Activated naive CD4-positive, alpha-beta T cell treated with anti-CD3 and anti-CD28 coated beads, Interleukin-2, amount 50 U/mL, for 24 hours (primary cell): ENCODE measurements around the gene EIF4E3.

Experiments
- H3K27ac Mint-ChIP-seq: one replicate; pipeline ENCODE4 v1.8.0; 2021; ENCODE audit warnings: mild to moderate bottlenecking, mixed read lengths
- H3K27me3 Mint-ChIP-seq: one replicate; pipeline ENCODE4 v1.8.0; 2021; ENCODE audit warnings: mixed read lengths
- H3K36me3 Mint-ChIP-seq: one replicate; pipeline ENCODE4 v1.8.0; 2021; ENCODE audit warnings: mixed read lengths
- H3K4me1 Mint-ChIP-seq: one replicate; pipeline ENCODE4 v1.8.0; 2021; ENCODE audit warnings: mixed read lengths
- H3K4me3 Mint-ChIP-seq: one replicate; pipeline ENCODE4 v1.8.0; 2021; ENCODE audit warnings: mild to moderate bottlenecking, mixed read lengths
- H3K9me3 Mint-ChIP-seq: one replicate; pipeline ENCODE4 v1.8.0; 2021; ENCODE audit warnings: mixed read lengths

The EIF4E3 gene

DNA sequence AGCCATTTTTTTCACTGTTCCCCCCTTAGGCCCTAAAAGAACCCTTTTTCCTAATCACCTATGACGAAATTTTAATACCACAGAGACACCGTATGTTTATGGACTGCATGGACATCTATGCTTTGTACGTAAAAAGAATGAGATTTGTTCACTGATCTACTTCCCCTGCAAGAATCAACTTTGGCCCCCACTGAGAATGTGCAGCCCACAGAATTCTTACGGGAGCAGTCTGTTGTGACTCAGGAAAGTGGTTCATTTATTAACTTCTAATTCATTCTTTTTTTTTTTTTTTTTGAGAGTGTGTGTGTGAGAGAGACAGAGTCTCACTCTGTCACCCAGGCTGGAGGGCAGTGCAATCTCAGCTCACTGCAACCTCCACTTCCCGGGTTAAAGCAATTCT is 17.6 kb downstream of the EIF4E3 start:
- peaks cover 4% of the 10 kb centered on the region for H3K36me3 Mint-ChIP-seq

DNA sequence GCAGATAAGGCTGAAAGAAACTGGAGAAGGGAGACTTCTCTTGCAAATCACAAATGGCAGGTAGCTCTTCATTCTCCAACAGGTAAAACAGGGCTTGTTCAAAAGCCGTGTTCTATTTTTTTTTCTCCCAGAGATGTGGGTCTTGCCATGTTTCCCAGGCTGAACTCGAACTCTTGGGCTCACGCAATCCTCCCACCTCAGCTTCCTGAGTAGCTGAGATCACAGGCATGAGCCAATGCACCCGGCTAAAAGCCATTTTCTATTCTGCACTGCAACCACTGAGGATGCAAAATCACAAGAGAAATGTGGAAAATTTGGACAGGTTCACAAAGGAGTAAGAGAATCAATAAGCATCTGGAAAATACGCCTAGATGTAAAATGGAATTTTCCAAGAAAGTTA is 19.5 kb downstream of the EIF4E3 start:
- H3K4me3 Mint-ChIP-seq = no peak overlapping the region
- H3K36me3 Mint-ChIP-seq = peaks cover 4% of the 10 kb centered on the region
- H3K9me3 Mint-ChIP-seq = no peaks in the 10 kb centered on the region
- peak overlapping the region; percentile 35 for H3K27ac Mint-ChIP-seq
- no peaks in the 10 kb centered on the region for H3K27me3 Mint-ChIP-seq
- H3K4me1 Mint-ChIP-seq = peaks cover 78% of the 10 kb centered on the region

More for the DNA sequence above, 17.6 kb downstream of the EIF4E3 start:
- Mint-ChIP-seq H3K27me3 (no peaks in the 10 kb centered on the region), H3K4me3 (no peak overlapping the region), H3K9me3 (no peaks in the 10 kb centered on the region), H3K4me1 (peaks cover 77% of the 10 kb centered on the region), H3K27ac (no peak overlapping the region)

DNA sequence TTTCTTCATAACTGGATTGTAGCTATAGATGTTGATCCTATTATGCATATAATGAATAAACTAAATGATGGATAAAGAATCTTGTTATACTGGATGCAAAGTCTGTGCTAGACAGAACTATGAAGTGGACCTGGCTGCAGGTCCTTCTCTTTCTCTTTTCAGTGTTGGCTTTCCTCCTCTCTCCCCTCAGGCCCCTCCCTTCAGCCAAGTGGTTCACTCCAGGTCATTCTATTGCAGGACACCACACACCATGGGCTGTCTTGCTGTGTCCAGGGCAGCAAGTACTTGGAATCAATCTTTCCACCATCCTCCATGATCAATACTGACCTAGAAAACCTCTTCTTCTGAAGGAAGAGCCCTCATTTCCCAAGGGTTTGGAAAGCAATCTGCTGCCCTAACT is 20.3 kb downstream of the EIF4E3 start:
- no peak overlapping the region for H3K27ac Mint-ChIP-seq
- H3K27me3 Mint-ChIP-seq = no peaks in the 10 kb centered on the region
- H3K36me3 Mint-ChIP-seq = peaks cover 4% of the 10 kb centered on the region
- H3K9me3 Mint-ChIP-seq = no peaks in the 10 kb centered on the region
- H3K4me3 Mint-ChIP-seq = no peak overlapping the region
- peaks cover 72% of the 10 kb centered on the region for H3K4me1 Mint-ChIP-seq

DNA sequence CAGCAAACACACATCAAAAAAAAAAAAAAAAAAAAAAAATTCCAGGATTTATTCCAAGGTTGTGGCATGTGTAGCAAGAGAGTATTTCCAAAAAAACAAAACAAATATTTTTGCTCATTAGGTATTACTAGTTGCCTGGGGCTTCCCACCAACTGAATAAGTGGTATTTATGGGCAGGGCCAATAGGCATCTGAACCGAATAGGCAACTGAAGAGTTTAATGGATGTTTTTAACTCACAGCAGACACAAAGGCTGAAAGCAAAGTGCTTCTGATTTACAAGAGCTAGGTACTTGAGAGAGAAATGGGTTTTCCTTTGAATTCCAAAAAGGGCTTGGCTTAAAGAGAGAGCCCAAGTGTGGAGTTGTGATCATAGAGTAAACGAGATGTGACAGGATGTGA is 21.4 kb downstream of the EIF4E3 start:
- Mint-ChIP-seq H3K27me3 (no peaks in the 10 kb centered on the region), H3K36me3 (peaks cover 6% of the 10 kb centered on the region), H3K4me1 (peaks cover 68% of the 10 kb centered on the region), H3K27ac (peak overlapping the region; percentile 60), H3K4me3 (no peak overlapping the region), H3K9me3 (no peaks in the 10 kb centered on the region)

DNA sequence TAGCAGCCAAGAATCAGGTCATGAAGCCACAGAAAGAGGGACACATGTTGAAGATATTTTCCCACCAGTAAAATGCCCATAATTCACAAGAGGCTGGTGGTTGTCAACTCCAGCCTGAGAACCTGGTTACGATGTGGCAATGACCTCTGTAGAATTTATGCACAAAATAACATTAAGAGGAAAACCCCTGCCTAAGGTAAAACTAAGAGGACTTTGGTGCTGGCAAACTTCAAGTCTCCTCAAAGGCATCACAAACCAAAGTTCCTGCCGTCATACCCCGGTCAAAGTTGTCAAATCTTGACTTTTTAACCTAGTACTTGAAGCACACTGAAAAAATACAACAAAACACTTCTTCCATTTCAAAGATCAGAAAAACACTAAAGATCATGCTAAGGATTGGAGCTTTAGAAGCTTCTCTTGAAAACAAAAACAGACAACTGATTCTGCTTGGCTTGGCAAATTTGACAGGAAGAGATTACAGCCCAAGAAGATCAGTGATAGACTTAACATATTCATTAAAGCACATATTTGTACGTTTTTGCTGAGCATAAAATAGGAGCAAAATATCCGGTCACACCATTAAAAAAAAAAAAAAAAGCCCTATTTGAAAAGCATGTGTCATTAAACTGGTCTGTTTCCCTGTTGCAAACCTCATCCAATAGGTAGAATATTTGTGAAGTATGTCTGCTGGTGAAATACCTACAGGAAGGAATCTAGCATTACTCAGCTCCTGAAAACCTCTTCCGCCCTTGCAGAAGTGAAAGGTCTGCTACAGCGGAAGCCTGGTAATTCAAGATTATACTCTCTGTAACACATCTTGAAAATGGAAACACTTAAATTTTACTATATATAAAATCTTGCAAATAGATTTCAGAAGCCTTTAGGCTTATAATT is 22.8 kb downstream of the EIF4E3 start:
- peak overlapping the region; percentile 83 for H3K4me3 Mint-ChIP-seq
- H3K36me3 Mint-ChIP-seq = peaks cover 14% of the 10 kb centered on the region
- peak overlapping the region; percentile 97 for H3K27ac Mint-ChIP-seq
- H3K4me1 Mint-ChIP-seq = peaks cover 66% of the 10 kb centered on the region
- H3K27me3 Mint-ChIP-seq = no peaks in the 10 kb centered on the region
- H3K9me3 Mint-ChIP-seq = no peaks in the 10 kb centered on the region

DNA sequence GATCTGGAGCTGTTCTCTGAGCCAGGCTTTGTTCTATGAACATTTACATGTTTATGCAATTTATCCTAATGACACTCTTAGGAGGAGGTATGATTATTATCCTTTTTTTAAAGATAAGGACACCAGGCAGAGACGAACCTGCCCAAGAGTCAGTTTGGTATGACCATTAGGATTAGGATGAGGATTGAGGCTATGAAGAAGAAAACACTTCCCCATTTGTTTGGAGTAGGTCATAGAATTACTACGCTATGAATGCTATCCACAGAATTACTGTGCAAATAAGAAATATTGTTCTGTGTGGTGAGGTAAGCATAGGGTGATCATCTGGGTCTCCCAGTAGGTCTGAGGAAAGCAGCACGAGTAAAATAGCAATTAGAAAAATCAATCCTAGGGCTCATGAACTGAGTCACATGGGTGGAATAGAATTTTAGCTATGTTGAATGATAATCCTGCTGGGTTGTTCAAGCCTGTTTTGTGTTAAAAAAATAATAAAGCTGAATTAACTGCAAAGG is 23.9 kb downstream of the EIF4E3 start:
- peak overlapping the region; percentile 38 for H3K27ac Mint-ChIP-seq
- no peaks in the 10 kb centered on the region for H3K9me3 Mint-ChIP-seq
- H3K27me3 Mint-ChIP-seq = no peaks in the 10 kb centered on the region
- peak overlapping the region; percentile 30 for H3K4me3 Mint-ChIP-seq
- peaks cover 59% of the 10 kb centered on the region for H3K4me1 Mint-ChIP-seq
- H3K36me3 Mint-ChIP-seq = peaks cover 14% of the 10 kb centered on the region

DNA sequence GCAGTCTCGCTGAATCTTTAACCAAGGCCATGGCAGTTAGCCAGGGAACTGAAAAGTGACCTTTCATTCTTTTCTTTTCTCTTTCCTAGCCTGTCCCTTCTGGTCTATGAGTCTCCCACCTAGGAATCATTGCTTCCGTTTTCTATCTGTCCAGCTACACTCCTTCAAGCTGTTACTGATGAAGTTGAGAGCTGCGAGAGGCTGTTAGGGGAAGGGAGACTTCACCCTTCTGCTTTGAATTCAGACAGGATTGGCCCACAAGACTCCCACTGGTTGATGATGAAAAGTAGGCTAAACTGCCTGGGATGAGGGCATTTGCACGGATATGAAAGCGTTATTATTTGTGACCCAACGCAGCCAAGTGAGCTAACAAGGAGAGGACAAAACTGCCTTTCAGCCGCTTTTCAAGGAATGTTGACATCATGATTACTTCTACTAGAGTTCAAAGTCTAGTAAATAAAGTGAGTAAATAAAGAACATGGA is 30.2 kb downstream of the EIF4E3 start:
- Mint-ChIP-seq H3K9me3 (no peaks in the 10 kb centered on the region), H3K27me3 (no peaks in the 10 kb centered on the region), H3K36me3 (peaks cover 14% of the 10 kb centered on the region), H3K27ac (no peak overlapping the region), H3K4me1 (peaks cover 6% of the 10 kb centered on the region), H3K4me3 (no peak overlapping the region)

DNA sequence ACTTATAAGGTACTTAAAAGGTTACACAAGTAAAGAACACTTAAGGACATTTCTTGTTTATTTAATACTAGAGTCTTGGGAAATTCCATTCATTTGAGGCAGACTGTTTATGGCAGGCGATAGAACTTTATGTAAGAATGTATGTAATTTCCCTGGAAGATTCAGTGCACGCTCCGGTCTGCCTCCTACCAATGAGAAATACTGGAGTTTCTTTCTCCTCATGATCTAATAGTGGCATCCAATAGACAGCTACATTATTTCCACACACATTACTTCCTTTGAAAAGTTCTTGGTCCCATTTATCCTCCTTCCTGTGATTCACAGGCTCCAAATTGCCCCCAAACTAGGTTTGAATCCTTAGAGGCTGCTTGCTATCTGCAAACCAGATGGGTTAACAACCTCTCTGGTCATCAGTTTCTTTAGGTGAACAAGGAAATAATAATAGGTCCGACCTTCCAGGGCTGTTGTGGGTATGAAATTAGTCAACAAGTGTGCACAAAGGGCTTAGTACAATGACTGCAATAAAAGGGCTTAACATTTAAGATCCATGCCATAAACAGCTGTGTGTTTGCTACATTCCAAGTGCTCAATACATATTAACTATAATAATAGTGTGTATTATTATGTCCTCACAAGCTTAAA is 30.7 kb downstream of the EIF4E3 start:
- H3K27ac Mint-ChIP-seq = no peak overlapping the region
- H3K27me3 Mint-ChIP-seq = no peaks in the 10 kb centered on the region

DNA sequence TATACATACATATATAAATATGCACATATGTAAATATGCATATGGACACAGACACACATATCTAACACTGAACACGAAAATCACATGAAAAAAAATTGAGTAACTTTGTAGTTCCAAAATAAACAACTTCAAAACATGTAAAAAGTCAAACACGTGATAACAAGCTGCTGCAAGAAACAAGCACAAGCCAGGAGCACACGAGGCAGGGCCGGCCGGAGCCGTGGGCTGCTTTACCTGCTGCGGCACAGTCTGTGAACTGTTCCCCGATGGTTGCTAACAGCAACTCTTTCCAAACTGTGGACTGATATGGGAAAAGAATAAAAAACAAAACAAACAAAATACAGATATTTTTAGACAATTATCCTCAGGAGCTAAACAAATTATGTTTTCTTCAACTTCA is 31.6 kb downstream of the EIF4E3 start:
- H3K27me3 Mint-ChIP-seq = no peaks in the 10 kb centered on the region
- peaks cover 18% of the 10 kb centered on the region for H3K36me3 Mint-ChIP-seq
- H3K27ac Mint-ChIP-seq = no peak overlapping the region
- no peaks in the 10 kb centered on the region for H3K9me3 Mint-ChIP-seq
- H3K4me3 Mint-ChIP-seq = no peak overlapping the region
- H3K4me1 Mint-ChIP-seq = no peaks in the 10 kb centered on the region

More for the DNA sequence above, 30.7 kb downstream of the EIF4E3 start:
- peaks cover 15% of the 10 kb centered on the region for H3K36me3 Mint-ChIP-seq
- H3K9me3 Mint-ChIP-seq = no peaks in the 10 kb centered on the region
- no peak overlapping the region for H3K4me3 Mint-ChIP-seq
- peaks cover 3% of the 10 kb centered on the region for H3K4me1 Mint-ChIP-seq

DNA sequence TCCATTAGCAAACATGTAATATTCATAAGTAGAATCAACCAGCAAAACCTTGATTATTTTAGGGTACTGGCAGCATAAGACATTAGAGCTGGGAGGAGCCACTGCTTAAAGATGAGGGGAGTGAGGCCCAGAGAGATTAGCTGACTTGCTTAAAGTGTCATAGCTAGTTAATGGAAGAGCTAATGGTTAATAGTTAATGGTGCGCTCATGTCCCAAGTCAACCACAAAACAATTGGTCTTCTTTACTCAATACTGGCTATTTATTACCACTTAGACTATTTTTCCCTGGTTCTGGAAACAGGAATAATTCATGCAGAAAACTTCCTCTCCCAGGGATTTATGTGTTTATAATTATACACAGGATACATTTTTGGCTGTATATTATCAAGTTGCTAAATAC is 33.1 kb downstream of the EIF4E3 start:
- Mint-ChIP-seq H3K36me3 (peaks cover 10% of the 10 kb centered on the region), H3K9me3 (no peaks in the 10 kb centered on the region), H3K4me3 (no peak overlapping the region), H3K27me3 (no peaks in the 10 kb centered on the region), H3K27ac (no peak overlapping the region), H3K4me1 (no peaks in the 10 kb centered on the region)

DNA sequence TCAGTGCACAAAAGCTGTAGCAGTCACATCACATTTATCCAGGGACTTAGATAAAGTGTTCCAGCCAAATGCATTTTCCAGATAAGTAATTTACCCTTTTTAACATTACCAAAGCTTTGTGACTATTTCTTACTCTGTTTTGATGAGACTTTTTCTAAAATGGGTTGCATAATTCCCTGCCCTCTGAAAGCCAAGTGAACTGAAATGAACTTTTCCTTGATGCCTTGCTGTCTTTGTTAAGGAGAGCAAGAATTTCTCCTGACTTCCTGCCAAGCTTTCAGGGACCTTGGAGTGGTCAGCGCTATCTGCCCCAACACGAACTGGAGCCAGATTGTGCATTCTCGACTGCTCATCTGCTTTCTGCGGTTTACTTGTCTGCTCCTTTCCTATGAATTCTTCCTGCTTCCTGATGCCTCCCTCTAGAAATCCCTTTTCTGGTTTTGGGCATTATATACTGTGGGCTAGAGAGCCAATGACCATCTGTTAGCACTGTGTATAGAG is 34.8 kb downstream of the EIF4E3 start:
- no peaks in the 10 kb centered on the region for H3K27me3 Mint-ChIP-seq
- H3K36me3 Mint-ChIP-seq = peaks cover 10% of the 10 kb centered on the region

DNA sequence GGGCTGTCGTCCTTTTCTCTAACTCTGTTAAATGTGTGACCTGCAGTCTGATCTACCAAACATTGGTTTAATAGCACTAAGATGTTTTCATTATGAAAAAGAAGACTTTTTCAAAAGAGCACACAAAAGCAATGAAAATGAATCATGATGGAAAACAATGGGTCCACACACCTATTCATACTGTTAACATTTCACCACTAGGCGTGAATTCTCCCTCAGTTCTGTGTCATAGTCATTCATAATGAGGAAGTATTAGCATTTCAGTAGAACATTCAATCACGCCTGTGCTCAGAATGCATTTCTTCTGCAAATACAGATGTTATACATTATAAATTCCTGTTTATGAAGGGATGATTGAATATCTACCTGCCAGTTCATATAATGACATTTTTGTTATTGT is 35.9 kb downstream of the EIF4E3 start:
- Mint-ChIP-seq H3K4me3 (no peak overlapping the region), H3K36me3 (peaks cover 12% of the 10 kb centered on the region), H3K4me1 (no peaks in the 10 kb centered on the region), H3K9me3 (no peaks in the 10 kb centered on the region), H3K27ac (no peak overlapping the region), H3K27me3 (no peaks in the 10 kb centered on the region)

More for the DNA sequence above, 34.8 kb downstream of the EIF4E3 start:
- Mint-ChIP-seq H3K27ac (no peak overlapping the region), H3K4me1 (no peaks in the 10 kb centered on the region), H3K4me3 (no peak overlapping the region), H3K9me3 (no peaks in the 10 kb centered on the region)

DNA sequence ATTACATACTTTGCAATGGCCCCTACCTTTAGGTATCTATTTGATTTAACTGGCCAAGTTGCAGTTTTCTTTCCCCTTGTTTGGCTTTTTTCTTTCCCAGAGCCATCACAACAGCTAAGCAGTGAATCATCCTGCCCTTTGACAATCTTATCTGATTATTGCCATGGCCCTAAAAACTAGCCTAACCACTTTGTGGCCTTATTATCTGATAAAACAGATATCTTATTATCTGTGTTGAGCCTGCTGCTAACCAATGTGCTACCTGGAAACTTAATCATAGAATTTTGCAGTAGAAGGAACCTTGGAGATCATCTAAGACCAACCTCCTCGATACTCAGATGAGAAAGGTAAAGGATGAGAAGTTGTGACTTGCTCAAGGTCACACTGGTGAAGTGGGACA is 37.1 kb downstream of the EIF4E3 start:
- no peak overlapping the region for H3K27ac Mint-ChIP-seq
- H3K9me3 Mint-ChIP-seq = no peaks in the 10 kb centered on the region
- H3K4me1 Mint-ChIP-seq = no peaks in the 10 kb centered on the region
- peaks cover 12% of the 10 kb centered on the region for H3K36me3 Mint-ChIP-seq
- no peak overlapping the region for H3K4me3 Mint-ChIP-seq
- no peaks in the 10 kb centered on the region for H3K27me3 Mint-ChIP-seq

DNA sequence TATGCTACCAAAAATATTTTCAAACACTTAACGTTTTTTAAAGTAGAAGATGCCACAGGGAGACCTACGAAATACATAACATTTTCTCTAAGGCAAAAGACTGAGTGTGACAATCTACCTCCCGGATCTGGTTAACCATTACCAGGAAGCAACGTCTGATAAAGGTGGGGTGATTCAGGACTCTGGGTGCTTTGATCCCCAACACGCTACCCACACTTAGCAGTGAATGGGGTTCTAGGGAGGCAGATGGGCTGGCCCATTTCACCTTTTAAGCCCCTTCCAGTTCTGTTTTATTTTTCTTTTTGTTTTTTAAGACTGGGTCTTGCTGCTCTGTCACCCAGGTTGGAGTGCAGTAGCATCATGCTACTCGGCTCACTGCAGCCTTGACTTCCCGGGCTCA is 39.5 kb downstream of the EIF4E3 start:
- no peaks in the 10 kb centered on the region for H3K9me3 Mint-ChIP-seq
- H3K4me3 Mint-ChIP-seq = no peak overlapping the region

DNA sequence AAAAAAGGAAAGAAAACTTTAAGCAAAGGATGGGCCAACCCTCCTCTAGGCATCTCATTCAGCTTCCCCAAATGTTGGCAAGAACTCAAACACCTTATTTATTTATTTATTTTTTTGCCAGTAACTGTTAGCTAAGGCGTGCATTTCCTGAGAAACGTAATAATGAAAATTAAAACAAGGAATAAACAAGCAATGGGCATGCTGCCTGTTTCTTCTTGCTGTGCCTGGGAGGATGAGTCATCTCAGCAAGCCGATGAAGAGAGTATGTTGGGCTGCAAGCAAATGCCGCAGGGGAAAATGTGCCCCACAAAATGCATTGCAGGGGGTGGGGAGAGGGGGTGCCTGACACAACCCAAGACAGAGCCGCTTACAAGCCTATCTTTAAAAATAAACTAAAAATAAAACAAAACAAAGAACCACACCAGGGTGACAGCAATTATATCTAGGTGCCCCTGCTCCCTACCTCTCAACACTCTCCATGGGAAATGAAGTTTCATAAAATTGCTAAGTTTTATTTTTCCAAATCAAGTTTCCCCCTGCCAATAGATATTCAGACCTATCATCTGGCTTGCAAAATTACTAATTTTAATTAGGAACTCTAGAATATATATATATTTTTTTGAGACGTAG is 40.3 kb downstream of the EIF4E3 start:
- H3K27ac Mint-ChIP-seq = no peak overlapping the region
- peaks cover 6% of the 10 kb centered on the region for H3K4me1 Mint-ChIP-seq
- H3K9me3 Mint-ChIP-seq = no peaks in the 10 kb centered on the region
- H3K27me3 Mint-ChIP-seq = no peaks in the 10 kb centered on the region
- H3K36me3 Mint-ChIP-seq = peaks cover 8% of the 10 kb centered on the region
- no peak overlapping the region for H3K4me3 Mint-ChIP-seq

More for the DNA sequence above, 39.5 kb downstream of the EIF4E3 start:
- peaks cover 10% of the 10 kb centered on the region for H3K36me3 Mint-ChIP-seq
- no peaks in the 10 kb centered on the region for H3K27me3 Mint-ChIP-seq
- no peak overlapping the region for H3K27ac Mint-ChIP-seq
- H3K4me1 Mint-ChIP-seq = peaks cover 6% of the 10 kb centered on the region
